Activated T-cell treated with anti-CD3 and anti-CD28 coated beads, Interleukin-2, amount 50 U/mL, for 48 hours (primary cell): ENCODE data around the gene TEX19.
"Not testable (repeated sequence)": the region's sequence is repeated elsewhere in the genome, so short reads cannot be mapped to it uniquely, and the experiment has no call there.

Source experiments
- DNase-seq, 2 experiments: peaks; one replicate each; pipeline ENCODE4 v3.0.0-alpha.2; 2020

The TEX19 gene

GRCh38 chr17:82380860-82381702 is 22.0 kb downstream of the TEX19 start:
- DNase-seq: no peak

DNA sequence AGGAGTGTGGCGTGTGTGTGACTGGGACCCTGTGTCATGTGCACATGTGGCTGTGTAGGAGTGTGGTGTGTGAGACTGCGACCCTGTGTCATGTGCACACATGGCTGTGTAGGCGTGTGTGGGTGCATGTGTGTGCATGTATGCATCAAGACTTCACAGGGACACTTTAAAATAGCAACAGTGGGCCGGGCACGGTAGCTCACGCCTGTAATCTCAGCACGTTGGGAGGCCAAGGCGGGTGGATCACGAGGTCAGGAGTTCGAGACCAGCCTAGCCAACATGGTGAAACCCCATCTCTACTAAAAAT is 22.6 kb downstream of the TEX19 start:
- not testable (repeated sequence) for DNase-seq

DNA sequence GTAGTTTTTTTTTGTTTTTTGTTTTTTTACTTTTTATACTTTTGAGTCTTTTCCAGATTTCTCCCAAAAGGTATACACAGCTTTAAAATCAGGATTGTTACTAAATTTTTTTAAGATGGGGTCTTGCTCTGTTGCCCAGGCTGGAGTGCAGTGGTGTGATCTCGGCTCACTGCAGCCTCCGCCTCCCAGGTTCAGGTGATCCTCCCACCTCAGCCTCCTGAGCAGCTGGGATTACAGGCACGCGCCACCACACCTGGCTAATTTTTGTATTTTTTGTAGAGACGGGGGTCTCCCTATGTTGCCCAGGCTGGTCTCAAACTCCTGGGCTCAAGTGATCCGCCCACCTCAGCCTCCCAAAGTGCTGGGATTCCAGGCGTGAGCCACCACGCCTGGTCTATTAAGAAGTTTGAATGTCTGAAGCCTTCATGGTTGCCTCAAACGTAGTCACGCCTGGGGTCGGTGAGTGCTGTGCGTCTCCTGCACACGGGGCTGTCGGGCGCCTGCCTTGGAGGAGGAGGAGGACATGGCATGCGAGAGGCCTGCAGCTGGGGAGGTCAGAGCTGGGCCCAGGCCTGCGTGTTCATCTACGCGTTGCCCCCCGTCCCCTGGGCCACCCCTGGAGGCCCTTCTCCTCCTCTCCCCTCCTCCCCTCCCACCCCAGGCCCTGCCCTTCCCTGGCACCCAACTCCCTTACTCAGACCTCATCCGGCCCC is 23.3 kb downstream of the TEX19 start:
- not testable (repeated sequence) for DNase-seq

DNA sequence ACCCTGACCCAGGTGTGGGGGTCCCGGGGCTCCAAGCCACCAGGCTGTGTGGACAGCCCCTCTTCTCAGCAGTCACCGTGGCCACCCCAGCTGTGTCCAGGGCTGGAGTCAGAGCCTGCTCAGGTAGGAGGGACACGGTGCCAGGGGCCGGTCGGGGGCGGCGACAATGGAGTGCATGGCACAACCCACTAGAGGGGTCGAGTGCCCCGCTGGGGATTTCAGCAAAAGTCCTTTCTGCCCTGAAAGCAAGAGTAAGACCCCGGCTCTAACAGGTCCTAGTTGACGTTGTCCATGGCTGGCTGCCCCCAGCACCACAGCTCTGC is 23.8 kb downstream of the TEX19 start:
- no peak for DNase-seq

- no peak for DNase-seq
Measured at GRCh38 chr17:82383411-82383810, 24.4 kb downstream of the TEX19 start.

GRCh38 chr17:82384051-82384729 is 25.1 kb downstream of the TEX19 start:
- DNase-seq: no peak

DNA sequence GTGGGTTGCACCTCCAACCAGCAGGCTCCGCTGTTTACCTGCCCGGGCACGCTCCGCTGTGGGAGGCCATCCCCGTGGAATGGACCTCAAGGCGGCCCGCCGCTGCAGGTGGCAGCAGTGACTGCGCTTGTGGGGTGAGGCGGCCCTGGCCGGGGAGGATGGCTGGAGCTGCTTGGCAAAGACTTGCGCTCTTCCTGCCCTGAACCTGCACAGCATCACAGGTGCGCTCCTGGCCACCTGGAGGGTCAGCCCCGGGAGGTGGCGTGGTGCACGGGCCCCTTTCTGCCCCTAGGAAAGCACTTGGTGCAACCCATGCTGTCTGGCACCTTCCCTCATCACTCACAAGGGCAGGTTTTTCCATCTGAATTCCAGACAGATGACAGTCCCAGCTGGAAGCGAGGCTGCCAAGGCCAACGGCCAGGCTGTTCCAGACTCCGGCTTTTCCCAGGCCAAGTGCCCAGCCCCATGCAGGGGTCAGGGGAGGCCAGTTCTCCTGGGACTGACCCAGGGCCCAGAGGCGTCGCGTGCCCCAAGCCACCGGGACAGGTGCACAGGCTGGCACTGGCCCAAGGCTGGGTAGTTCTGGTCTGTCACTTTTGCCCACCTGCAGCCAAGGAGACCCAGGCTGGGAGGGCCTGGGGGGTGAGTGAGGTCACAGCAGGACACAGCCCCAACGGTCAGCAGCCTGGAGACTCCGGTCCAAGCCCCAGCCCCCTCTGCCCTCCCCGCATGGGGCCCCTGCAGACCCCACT is 25.9 kb downstream of the TEX19 start:
- no peak for DNase-seq

- DNase-seq: no peak
Measured at GRCh38 chr17:82385559-82386254, 26.7 kb downstream of the TEX19 start.

DNA sequence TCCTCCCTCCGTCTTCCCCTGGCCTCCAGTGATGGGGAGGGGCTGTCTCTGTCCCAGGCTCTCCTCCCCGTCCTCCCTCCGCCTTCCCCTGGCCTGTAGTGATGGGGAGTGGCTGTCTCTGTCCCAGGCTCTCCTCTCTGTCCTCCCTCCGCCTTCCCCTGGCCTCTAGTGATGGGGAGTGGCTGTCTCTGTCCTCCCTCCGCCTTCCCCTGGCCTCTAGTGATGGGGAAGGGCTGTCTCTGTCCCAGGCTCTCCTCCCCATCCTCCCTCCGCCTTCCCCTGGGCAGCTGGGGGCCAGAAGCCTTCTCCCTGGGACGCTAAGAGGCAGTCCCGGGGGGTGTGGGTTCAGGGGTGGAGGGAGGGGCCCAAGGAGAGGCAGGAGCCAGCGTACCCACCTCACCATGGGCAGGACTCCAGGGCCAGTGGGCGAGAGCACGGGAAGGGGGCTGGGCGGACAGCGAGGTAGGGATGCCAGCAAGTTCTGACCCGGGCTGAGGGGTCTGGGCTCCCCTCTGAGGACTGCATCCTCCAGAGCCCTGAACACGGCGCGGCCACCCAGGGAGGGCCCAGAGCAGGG is 27.3 kb downstream of the TEX19 start:
- no peak for DNase-seq

DNA sequence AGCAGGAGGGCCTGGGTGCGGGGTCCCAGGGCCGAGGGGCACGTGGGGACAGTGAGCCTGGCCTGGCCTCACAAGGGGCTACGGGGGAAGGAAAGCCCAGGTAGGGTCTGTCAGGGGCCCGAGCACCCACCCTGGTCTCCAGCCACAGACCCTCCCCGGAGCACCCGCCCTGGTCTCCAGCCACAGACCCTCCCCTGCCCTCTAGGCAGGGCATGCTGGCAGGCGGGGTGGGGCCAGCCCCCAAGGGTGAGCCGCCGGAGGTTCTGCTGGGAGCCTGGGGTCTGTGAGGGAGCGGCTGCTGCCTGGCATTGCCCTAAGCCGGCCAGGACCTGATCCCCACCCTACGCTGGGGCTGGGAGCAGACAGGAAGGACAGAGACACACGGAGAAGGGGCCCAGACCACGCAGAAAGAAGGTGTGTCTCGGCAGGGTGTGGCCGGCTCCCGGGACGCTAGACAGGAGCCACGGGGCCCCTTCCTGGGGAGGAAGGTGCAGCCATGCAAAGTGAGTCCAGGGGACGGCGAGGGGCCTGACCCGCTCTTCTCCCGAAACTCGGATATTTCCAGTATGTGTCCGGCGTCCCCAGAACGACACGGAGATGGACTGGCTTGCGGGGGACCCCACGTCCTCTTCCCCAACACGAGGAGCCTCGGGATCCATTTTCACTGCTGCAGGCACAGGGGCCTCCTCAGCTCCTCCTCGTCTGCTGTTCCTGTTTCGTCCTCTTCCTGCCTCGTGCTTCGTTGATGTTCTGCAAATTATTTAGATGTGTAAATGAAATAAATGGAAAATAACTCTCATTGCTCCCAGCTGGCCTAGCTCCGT is 28.0 kb downstream of the TEX19 start:
- DNase-seq: no peak

DNA sequence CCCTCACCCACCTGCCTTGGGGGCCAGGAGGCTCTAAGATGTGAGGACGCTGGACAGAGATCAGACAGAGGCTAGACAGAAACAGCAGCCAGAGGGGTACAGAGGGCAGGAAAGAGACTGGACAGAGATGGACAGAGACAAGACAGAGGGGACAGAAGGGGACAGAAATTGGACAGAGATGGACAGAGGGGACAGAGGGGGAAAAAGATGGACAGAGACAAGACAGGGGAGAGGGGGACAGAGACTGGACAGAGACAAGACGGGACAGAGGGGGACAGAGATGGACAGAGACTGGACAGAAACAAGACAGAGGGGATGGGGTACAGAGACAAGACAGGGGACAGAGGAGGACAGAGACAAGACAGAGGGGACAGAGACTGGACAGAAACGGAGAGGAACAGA is 28.7 kb downstream of the TEX19 start:
- no peak for DNase-seq

GRCh38 chr17:82388223-82388921 is 29.3 kb downstream of the TEX19 start:
- DNase-seq: no peak

DNA sequence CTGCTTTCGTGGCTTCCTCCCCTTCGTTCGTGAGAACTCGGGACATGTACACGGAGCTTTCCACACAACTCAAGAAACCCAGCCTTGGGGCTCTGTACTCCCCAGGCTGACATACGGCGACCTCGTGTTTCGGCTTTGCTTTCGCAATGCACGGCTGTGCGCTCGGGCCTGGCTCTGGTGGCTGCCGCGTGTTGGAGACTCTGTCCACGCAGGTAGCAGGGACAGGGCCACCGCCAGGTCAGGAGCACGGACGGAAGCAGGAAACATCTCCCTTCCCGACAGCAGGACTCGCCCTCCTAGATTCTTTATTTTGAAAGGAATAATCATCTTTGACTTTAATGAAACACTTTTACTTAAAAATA is 29.9 kb downstream of the TEX19 start:
- no peak for DNase-seq

GRCh38 chr17:82389379-82389778 is 30.3 kb downstream of the TEX19 start:
- no peak for DNase-seq

DNA sequence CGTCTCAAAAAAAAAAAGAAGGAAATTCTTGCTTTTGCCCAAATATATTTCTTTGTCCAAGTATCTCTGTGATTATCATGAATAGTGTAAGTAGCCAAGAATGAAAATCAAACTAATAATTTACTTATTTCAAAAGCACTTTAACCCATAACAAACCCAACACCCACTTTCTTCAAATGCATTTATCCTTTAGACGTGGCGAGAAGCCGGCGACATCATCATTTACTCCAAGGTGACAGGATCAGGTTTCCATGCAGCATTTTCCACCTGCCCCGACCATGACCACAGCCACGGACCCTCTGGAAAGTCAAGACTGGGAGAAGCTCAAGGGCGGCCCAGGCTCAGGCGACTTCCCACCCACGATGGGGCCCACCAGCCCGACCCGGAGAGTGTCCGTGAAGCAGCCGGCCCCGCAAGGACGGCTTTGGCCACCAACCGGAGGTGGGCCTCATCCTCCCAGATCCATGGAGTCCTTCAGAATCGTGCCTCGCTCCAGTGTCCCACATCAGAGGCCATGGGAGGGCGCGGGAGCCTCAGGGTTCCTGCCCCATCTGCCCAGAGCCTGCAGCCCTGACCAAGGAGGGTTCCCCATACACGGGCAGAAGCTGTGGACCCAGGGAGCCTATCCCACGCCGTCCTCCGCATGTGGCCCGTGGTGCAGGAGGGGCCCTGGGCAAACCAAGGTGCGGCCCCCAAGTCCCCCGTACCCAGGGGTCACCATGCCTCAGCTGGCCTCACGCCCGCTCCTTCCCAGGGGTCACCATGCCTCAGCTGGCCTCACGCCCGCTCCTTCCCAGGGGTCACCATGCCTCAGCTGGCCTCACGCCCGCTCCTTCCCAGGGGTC is 31.2 kb downstream of the TEX19 start:
- DNase-seq: no peak

DNA sequence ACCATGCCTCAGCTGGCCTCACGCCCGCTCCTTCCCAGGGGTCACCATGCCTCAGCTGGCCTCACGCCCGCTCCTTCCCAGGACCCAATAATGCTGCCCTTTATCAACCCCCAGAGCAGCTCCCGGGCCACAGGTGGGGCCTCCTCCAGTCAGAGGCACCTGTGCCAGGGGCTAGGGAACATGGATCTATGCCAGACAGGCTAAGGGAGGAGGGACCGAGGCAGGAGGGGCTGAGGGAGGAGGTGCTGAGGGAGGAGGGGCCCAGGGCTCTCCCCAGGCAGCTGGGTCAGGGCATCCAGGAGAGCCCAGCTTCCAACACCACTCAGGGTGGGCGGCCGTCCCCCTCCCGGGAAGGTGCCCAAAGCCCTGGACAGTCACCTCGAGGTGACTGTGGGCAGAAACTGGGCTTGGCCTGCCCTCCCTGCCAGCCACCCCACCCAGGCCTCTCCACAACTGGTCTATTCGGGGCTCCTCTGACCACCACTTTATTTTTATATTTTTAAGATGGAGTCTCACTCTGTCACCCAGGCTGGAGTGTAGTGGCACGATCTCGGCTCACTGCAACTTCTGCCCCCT is 31.9 kb downstream of the TEX19 start:
- no peak for DNase-seq

DNA sequence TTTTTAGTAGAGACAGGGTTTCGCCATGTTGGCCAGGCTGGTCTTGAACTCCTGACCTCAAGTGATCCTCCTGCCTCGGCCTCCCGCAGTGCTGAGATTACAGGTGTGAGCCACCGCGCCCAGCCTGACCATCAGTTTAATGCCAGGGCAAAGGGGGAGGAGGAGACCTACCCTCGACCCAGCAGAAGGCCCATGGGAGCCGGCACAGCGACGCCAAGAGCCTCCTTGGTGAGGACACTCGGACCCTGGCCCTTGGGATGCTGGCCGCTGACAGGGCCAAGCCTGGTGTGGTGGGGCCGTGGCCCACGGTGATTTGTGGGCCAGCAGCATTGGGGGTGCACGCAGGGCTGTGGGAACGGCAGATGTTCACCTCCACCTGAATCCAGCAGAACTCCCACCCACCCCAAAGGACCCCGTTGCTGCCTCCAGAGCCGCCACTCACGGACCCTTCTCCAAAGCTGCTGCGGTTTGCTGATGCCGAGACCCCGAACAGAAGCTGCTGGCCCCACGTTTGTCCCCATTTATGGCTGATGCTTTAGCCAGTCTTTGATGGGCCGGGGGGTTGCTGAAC is 32.5 kb downstream of the TEX19 start:
- no peak for DNase-seq

- DNase-seq: no peak
Measured at GRCh38 chr17:82392209-82392920, 33.3 kb downstream of the TEX19 start.

DNA sequence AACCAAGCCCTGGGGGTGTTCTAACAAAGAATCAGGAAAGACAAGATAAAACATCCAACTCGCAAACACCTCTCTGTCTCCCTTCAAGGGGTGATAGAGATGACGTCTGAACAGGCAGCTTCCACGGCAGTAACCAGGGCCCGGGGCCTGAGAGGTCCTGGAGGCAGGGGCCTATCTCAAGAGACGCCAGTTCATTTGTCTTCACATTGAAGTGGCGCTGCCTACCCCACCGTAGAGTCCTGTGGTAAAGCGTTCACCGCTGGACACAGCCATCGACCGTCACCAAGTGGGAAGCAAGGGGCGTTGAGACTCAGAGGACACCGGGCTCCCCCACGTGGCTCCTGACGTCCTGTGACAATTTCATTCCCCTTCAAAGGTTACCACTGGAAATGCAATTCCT is 33.9 kb downstream of the TEX19 start:
- no peak for DNase-seq
